Spleen (tissue), 7 donors: ENCODE measurements around the gene NPTN.

Experiments
- POLR2A ChIP-seq, 3 donors: fragments of 450-650 bp; IDR thresholded peaks; one replicate each; pipeline ENCODE4 v1.5.1; 2017; ENCODE audit warnings: antibody characterized with exemption in 3 of 3, mild to moderate bottlenecking in 1 of 3
- POLR2AphosphoS5 ChIP-seq, 3 donors: sonication (generic); formaldehyde crosslinking; IDR thresholded peaks; one replicate each; pipeline ENCODE4 v1.5.1; 2017; ENCODE audit warnings: antibody characterized with exemption in 3 of 3
- TF ChIP-seq, protein P1 (sequence below), 11 experiments: fragments of 200-600 bp in 7 of 11; fragments of 450-650 bp in 4 of 11; sonication (generic) in 4 of 11; IDR thresholded peaks in 8 of 11; conservative IDR thresholded peaks in 3 of 11; 1 replicate in 7 of 11; 2 replicates in 4 of 11; pipeline versions ENCODE4 v1.4.0 to v1.8.0; 2016 to 2021; ENCODE audit warnings: antibody characterized with exemption in 11 of 11, inconsistent platforms in 4 of 11, mild to moderate bottlenecking in 1 of 11
- donor health status: DM: no; HTN: no; CAD: no; lungs with moderate emphysema.
- donor health status: DM: no; HTN: no; CAD: no.
- donor health status: DM: no; HTN: no; CAD: no.

GRCh38 chr15:73681063-73681462 lies 47.9 kb upstream of the NPTN start:
- TF ChIP-seq, protein P1, sequence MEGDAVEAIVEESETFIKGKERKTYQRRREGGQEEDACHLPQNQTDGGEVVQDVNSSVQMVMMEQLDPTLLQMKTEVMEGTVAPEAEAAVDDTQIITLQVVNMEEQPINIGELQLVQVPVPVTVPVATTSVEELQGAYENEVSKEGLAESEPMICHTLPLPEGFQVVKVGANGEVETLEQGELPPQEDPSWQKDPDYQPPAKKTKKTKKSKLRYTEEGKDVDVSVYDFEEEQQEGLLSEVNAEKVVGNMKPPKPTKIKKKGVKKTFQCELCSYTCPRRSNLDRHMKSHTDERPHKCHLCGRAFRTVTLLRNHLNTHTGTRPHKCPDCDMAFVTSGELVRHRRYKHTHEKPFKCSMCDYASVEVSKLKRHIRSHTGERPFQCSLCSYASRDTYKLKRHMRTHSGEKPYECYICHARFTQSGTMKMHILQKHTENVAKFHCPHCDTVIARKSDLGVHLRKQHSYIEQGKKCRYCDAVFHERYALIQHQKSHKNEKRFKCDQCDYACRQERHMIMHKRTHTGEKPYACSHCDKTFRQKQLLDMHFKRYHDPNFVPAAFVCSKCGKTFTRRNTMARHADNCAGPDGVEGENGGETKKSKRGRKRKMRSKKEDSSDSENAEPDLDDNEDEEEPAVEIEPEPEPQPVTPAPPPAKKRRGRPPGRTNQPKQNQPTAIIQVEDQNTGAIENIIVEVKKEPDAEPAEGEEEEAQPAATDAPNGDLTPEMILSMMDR (IDR thresholded peaks at IDR 0.05 in 8 of 11, conservative IDR thresholded peaks at IDR 0.05 in 3 of 11), result no peak
- TF ChIP-seq POLR2AphosphoS5 (IDR thresholded peaks at IDR 0.05) (no peak), POLR2A (IDR thresholded peaks at IDR 0.05) (no peak)
